Measurements from ENCODE around the gene TFF3.

The TFF3 gene

GRCh38 chr21:42321231-42321630, 6.0 kb upstream of the TFF3 start:
- no peak for DNase-seq (ENCODE audit: low read depth)
- no peak overlapping the region for H3K4me3 ChIP-seq (ENCODE audit: low read length)
- no peak for TF ChIP-seq CTCF (IDR thresholded peaks at IDR 0.05; ENCODE audit: insufficient read depth, low read depth, low read length, missing control alignments)

DNA sequence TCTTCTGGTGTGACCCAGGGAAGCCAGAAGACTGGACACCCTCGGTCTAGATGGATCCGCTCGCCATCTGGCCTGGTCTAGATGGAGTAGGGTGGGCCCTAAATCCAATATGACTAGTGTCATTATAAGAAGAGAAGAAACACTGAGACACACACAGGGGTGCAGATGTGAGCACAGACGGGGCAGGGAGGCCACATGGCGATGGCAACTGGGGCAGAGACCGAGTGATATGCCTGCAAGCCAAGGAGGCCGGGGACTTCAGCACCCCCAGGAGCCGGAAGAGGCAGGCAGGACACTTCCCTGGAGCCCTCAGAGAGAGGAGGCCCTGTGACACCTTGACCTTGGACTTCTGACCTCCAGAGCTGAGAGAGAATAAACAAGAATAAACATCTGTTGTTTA, 5.6 kb upstream of the TFF3 start:
- no peak overlapping the region for H3K4me3 ChIP-seq (ENCODE audit: low read length)
- TF ChIP-seq CTCF (IDR thresholded peaks at IDR 0.05; ENCODE audit: insufficient read depth, low read depth, low read length, missing control alignments), result no peak
- DNase-seq (ENCODE audit: low read depth), result no peak

DNA sequence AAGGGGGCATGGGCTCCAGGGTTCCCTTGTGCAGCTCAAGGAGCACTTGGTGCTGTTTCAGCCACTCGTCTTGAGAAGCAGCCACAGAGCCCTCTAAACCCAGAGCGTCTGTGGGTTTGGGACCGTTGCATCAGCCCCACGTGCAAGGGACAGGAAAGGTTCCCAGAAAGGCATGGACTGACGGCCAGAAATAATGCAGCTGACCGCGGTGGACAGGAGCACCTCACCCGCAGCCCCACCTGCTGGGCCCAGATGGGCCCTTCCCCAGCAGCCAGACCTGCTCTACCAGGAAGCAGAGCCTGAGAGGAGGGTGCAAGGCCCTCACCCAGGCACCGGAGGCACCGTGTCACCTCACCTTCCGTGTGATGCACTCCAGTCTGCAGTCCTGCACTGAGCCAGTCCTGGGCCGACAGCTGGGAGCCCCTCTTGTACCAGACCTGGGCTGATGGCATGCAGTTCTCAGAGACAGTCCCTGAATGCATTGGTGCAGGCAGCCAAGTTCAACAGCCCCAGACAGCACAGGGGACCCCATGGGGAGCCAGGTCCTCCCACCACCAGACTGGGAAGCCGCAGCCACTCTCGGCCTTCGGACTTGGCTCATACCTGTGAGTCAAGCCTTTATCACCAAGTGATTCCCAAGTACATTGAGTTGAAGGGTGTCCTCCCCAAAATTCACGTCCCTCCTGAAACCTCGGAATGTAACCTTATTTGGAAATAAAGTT, 4.8 kb upstream of the TFF3 start:
- no peak for TF ChIP-seq CTCF (IDR thresholded peaks at IDR 0.05; ENCODE audit: insufficient read depth, low read depth, low read length, missing control alignments)

DNA sequence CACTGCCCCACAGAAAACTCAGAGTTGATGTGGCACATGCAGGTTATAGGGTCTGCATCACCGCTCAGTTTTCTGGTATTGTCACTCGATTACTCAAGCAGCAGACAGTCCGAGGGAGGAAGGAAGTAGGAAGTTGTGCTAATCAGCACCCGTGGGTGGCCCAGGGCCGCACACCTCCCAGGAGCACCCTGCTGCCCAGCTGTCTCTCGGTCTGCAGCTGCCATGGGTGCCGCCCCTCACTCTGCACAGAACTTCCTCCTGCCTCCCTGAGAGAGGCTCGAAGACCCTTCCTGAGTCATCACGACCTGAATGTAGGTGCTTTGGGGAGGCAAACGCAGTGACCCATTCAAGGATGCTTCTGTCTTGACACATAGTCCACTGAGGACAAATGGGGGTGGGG, 4.2 kb upstream of the TFF3 start:
- no peak overlapping the region for H3K4me3 ChIP-seq (ENCODE audit: low read length)
- DNase-seq (ENCODE audit: low read depth), result no peak
- no peak for TF ChIP-seq CTCF (IDR thresholded peaks at IDR 0.05; ENCODE audit: insufficient read depth, low read depth, low read length, missing control alignments)

More for the DNA sequence above, 4.8 kb upstream of the TFF3 start:
- DNase-seq (ENCODE audit: low read depth), result no peak
- no peak overlapping the region for H3K4me3 ChIP-seq (ENCODE audit: low read length)

- TF ChIP-seq CTCF (IDR thresholded peaks at IDR 0.05; ENCODE audit: insufficient read depth, low read depth, low read length, missing control alignments), result no peak
- DNase-seq (ENCODE audit: low read depth), result no peak
- no peak overlapping the region for H3K4me3 ChIP-seq (ENCODE audit: low read length)
These were observed 2.9 kb upstream of the TFF3 start for GRCh38 chr21:42317826-42318746.

- TF ChIP-seq CTCF (IDR thresholded peaks at IDR 0.05; ENCODE audit: insufficient read depth, low read depth, low read length, missing control alignments), result no peak
- DNase-seq (ENCODE audit: low read depth), result no peak
- H3K4me3 ChIP-seq (ENCODE audit: low read length), result no peak overlapping the region
These were observed 2.1 kb upstream of the TFF3 start for GRCh38 chr21:42317341-42317741.

Measured in epithelial cell of esophagus (primary cell).